ENCODE measurements around the gene ULK1. TPM values are rescaled to one million over a fixed set of nuclear protein-coding genes. Genes with fewer than 3 reads are reported as not detected.
"Not testable (repeated sequence)": the region's sequence is repeated elsewhere in the genome, so short reads cannot be mapped to it uniquely, and the experiment has no call there.

The ULK1 gene
- total RNA-seq, 1 donor from 2014 or later, result 27.0 TPM

GRCh38 chr12:131873293-131873692 lies 21.1 kb upstream of the ULK1 start:
- no peak overlapping the region for H3K4me3 Mint-ChIP-seq
- ChIA-PET CTCF (no interaction called here), POLR2A (no interaction called here)
- peaks cover 5% of the 10 kb centered on the region for H3K9me3 Mint-ChIP-seq
- no peak for DNase-seq
- peaks cover 4% of the 10 kb centered on the region for H3K27me3 Mint-ChIP-seq
- no peak for ATAC-seq (ENCODE audit: low read depth)
- no peak for TF ChIP-seq CTCF (IDR thresholded peaks at IDR 0.05)
- intact Hi-C loops (cut with micrococcal nuclease), result no loop called here
- H3K36me3 Mint-ChIP-seq (ENCODE audit: low read depth), result no peaks in the 10 kb centered on the region
- no peaks in the 10 kb centered on the region for H3K4me1 Mint-ChIP-seq
- no peak overlapping the region for H3K27ac Mint-ChIP-seq

GRCh38 chr12:131874972-131875371 lies 19.4 kb upstream of the ULK1 start:
- DNase-seq; H3K36me3 Mint-ChIP-seq (ENCODE audit: low read depth); H3K4me3 Mint-ChIP-seq; H3K27me3 Mint-ChIP-seq; ATAC-seq (ENCODE audit: low read depth); intact Hi-C loops (cut with micrococcal nuclease); H3K27ac Mint-ChIP-seq; H3K9me3 Mint-ChIP-seq; POLR2A ChIA-PET; H3K4me1 Mint-ChIP-seq; CTCF ChIA-PET: not testable (repeated sequence)

GRCh38 chr12:131877216-131877615 lies 17.2 kb upstream of the ULK1 start:
- H3K27ac Mint-ChIP-seq; DNase-seq; H3K9me3 Mint-ChIP-seq; H3K4me1 Mint-ChIP-seq; H3K4me3 Mint-ChIP-seq; ATAC-seq (ENCODE audit: low read depth); CTCF ChIA-PET; H3K36me3 Mint-ChIP-seq (ENCODE audit: low read depth); intact Hi-C loops (cut with micrococcal nuclease): not testable (repeated sequence)
- H3K27me3 Mint-ChIP-seq, result peaks cover 14% of the 10 kb centered on the region
- POLR2A ChIA-PET, result interaction anchor here (0.6 kb wide), 1 partner anchor 15 kb away, joined by 3 read pairs; no protein-coding TSS in a partner anchor

GRCh38 chr12:131878436-131878835 lies 16.0 kb upstream of the ULK1 start:
- DNase-seq; H3K4me3 Mint-ChIP-seq; POLR2A ChIA-PET; H3K9me3 Mint-ChIP-seq; H3K27ac Mint-ChIP-seq; H3K36me3 Mint-ChIP-seq (ENCODE audit: low read depth); CTCF ChIA-PET; H3K4me1 Mint-ChIP-seq; ATAC-seq (ENCODE audit: low read depth); intact Hi-C loops (cut with micrococcal nuclease): not testable (repeated sequence)
- H3K27me3 Mint-ChIP-seq, result peaks cover 15% of the 10 kb centered on the region

GRCh38 chr12:131882804-131883520 lies 11.5 kb upstream of the ULK1 start:
- intact Hi-C loops (cut with micrococcal nuclease), result no loop called here
- no peak for TF ChIP-seq CTCF (IDR thresholded peaks at IDR 0.05)
- Mint-ChIP-seq H3K27ac (no peak overlapping the region), H3K9me3 (peaks cover 5% of the 10 kb centered on the region), H3K4me1 (no peaks in the 10 kb centered on the region), H3K27me3 (peaks cover 11% of the 10 kb centered on the region), H3K36me3 (ENCODE audit: low read depth) (no peaks in the 10 kb centered on the region), H3K4me3 (no peak overlapping the region)
- no peak for DNase-seq
- ATAC-seq (ENCODE audit: low read depth), result no peak
- POLR2A ChIA-PET, result no interaction called here
- CTCF ChIA-PET, result no interaction called here

GRCh38 chr12:131883521-131883900 lies 10.9 kb upstream of the ULK1 start:
- H3K27ac Mint-ChIP-seq, result no peak overlapping the region
- no peak for TF ChIP-seq CTCF (IDR thresholded peaks at IDR 0.05)
- ATAC-seq (ENCODE audit: low read depth) (no peak), DNase-seq (no peak)
- POLR2A ChIA-PET, result no interaction called here
- no peaks in the 10 kb centered on the region for H3K36me3 Mint-ChIP-seq (ENCODE audit: low read depth)
- H3K4me1 Mint-ChIP-seq, result no peaks in the 10 kb centered on the region
- H3K9me3 Mint-ChIP-seq, result peaks cover 5% of the 10 kb centered on the region
- CTCF ChIA-PET, result no interaction called here
- H3K27me3 Mint-ChIP-seq, result peaks cover 11% of the 10 kb centered on the region
- no peak overlapping the region for H3K4me3 Mint-ChIP-seq
- intact Hi-C loops (cut with micrococcal nuclease), result no loop called here

GRCh38 chr12:131885076-131885475 lies 9.3 kb upstream of the ULK1 start:
- DNase-seq; POLR2A ChIA-PET; intact Hi-C loops (cut with micrococcal nuclease); H3K9me3 Mint-ChIP-seq; ATAC-seq (ENCODE audit: low read depth); H3K4me1 Mint-ChIP-seq; H3K4me3 Mint-ChIP-seq; CTCF ChIA-PET; H3K36me3 Mint-ChIP-seq (ENCODE audit: low read depth); H3K27ac Mint-ChIP-seq: not testable (repeated sequence)
- H3K27me3 Mint-ChIP-seq, result peaks cover 17% of the 10 kb centered on the region
